ENCODE data around the gene AK9.

GRCh38 chr6:109718991-109719390, 28.0 kb upstream of the AK9 start:
- TF ChIP-seq CTCF (IDR thresholded peaks at IDR 0.05) (no peak), POLR2A (IDR thresholded peaks at IDR 0.05) (no peak)
